Heart right ventricle (tissue), 16 donors: Measurements from ENCODE around the gene EPHB6. TPM values are rescaled to one million over a fixed set of nuclear protein-coding genes. Genes with fewer than 3 reads are reported as not detected.

ENCODE experiments used
- ATAC-seq, 8 donors: fragments of 200-7000 bp; cut with Tn5 transposase; one replicate each; pipeline ENCODE4 v1.9.1; 2020; ENCODE audit warnings: mild to moderate bottlenecking in 8 of 8, moderate library complexity in 8 of 8, moderate number of reproducible peaks in 1 of 8
- DNase-seq, 2 donors: peaks; one replicate each; pipeline ENCODE4 v3.0.0-alpha.2; 2020
- H3K27ac ChIP-seq, 10 donors: fragments of 200-600 bp; sonication (generic) in 2 of 10; one replicate each; pipeline versions ENCODE4 v1.5.0 to v1.8.0; 2020 to 2022; ENCODE audit warnings: mild to moderate bottlenecking in 3 of 10
- H3K27me3 ChIP-seq, 7 donors: fragments of 200-600 bp; one replicate each; pipeline ENCODE4 v1.8.0; 2021 to 2022; ENCODE audit warnings: mild to moderate bottlenecking in 2 of 7
- H3K36me3 ChIP-seq, 9 donors: fragments of 200-600 bp; sonication (generic) in 1 of 9; one replicate each; pipeline versions ENCODE4 v1.5.0 to v1.8.0; 2020 to 2022; ENCODE audit warnings: mild to moderate bottlenecking in 2 of 9
- H3K4me1 ChIP-seq, 9 donors: fragments of 200-600 bp; sonication (generic) in 1 of 9; one replicate each; pipeline versions ENCODE4 v1.5.0 to v1.8.0; 2020 to 2022; ENCODE audit warnings: mild to moderate bottlenecking in 4 of 9
- H3K4me3 ChIP-seq, 10 donors: fragments of 200-600 bp; sonication (generic) in 2 of 10; one replicate each; pipeline versions ENCODE4 v1.5.0 to v1.8.0; 2020 to 2022; ENCODE audit warnings: mild to moderate bottlenecking in 7 of 10, moderate library complexity in 2 of 10
- H3K9me3 ChIP-seq, 11 donors: fragments of 200-600 bp in 10 of 11; sonication (generic) in 2 of 11; one replicate each; pipeline versions ENCODE4 v1.5.0 to v1.8.0; 2013 to 2022; ENCODE audit warnings: mild to moderate bottlenecking in 2 of 11, control low read depth in 1 of 11, moderate library complexity in 1 of 11
- WGBS, 2 donors: extraction: QIAGEN DNeasy Blood & Tissue Kit; methylation state at CpG; one replicate each; pipeline ENCODE4 v1.1.7; 2013; ENCODE audit warnings: inconsistent platforms in 1 of 2; 5-methylcytosine and 5-hydroxymethylcytosine counted together
- intact Hi-C, 10 donors: fragments of 100-400 bp; cut with DNase I; formaldehyde crosslinking; loops; one replicate each; pipeline versions ENCODE4 v1.11.1 to v1.14.2; 2022
- polyA plus RNA-seq, 2 donors: library from polyadenylated mRNA; stranded (reverse); fragments of 200-250 nt; gene quantifications; one replicate each; pipeline ENCODE4 v1.2.3, GENCODE V29; 2013
- total RNA-seq, 10 donors: library from RNA; stranded (reverse); fragmentation: NEBNext Ultra II Directional in 3 of 10; extraction: Animal tissue kit (Norgen Biotek cat#: 25700) in 3 of 10; gene quantifications; one replicate each; pipeline versions ENCODE4 v1.2.1 to v1.2.4, GENCODE V29; 2021 to 2023
- TF ChIP-seq, protein P1 (sequence below), 9 donors: fragments of 200-600 bp; sonication (generic) in 2 of 9; IDR thresholded peaks; one replicate each; pipeline versions ENCODE4 v1.5.0 to v1.8.0; 2021 to 2022; ENCODE audit warnings: antibody characterized with exemption in 9 of 9, mild to moderate bottlenecking in 5 of 9, moderate library complexity in 1 of 9
- donor health status: Arrhythmogenic right ventricular cardiomyopathy.
- donor health status: ischemic (EF 13 %, LVEDD 7.1; RV severe dilation, severe dysfunction).
- donor health status: healthy with polysubstance abuse.
- donor health status: DM: no; HTN: yes; CAD: no.
- donor health status: DM: no; HTN: no; CAD: no.
- donor health status: ischemic (EF 25% LVEDD 6.9; RV normal size, moderate dysfunction).
- donor health status: ischemic (EF 25% LVEDD 5.7; RV mildly dilated, moderate dysfunction).
- donor health status: healthy.
- donor health status: DM: yes; HTN: yes; CAD: no.
- donor health status: Ischemic cardiomyopathy.
- donor health status: ischemic (EF 35%, LVEDD 5.7; RV mildly dilated, moderate dysfunction).
- donor health status: nonischemic (EF 11% LVEDD 7.7; RV severe dilation, severe dysfunction).
- donor health status: DM: yes; HTN: yes; CAD: no.
- donor health status: PGD.
- donor health status: ischemic (EF 29% LVEDD 5.4; RV normal size, mild dysfunction).
- donor health status: nonischemic (EF 23%, LVEDD 6.1; RV moderate dilation, normal function).

EPHB6 gene
- total and polyA plus RNA-seq, 12 donors: 0.55 to 14.9 (median 2.6) TPM

DNA sequence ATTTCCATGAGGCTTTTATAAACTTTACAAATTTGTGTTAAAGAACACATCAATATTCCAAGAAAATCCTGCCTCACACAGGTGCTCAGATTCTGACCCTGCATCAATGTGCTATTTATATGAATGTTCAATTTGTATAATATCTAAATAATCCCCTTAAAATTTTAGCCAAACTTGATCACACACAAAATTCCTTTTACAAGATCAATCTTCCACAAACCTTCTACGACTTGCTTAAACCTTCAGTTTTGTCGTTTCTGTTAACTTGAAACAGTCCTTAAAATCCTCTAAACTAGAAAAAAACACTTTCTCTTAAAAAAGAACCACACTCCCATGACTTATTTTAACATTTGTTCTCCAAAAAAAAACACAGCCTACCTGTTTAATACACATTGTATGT is 50.9 kb downstream of the EPHB6 start:
- H3K9me3 ChIP-seq: peaks cover 0 to 13% (median 6%) of the 10 kb centered on the region in 11 donors
- no peaks in the 10 kb centered on the region for H3K36me3 ChIP-seq
- intact Hi-C loops: no loop called here
- H3K4me1 ChIP-seq: peaks cover 0 to 20% (median 0%) of the 10 kb centered on the region in 9 donors
- TF ChIP-seq, protein P1, sequence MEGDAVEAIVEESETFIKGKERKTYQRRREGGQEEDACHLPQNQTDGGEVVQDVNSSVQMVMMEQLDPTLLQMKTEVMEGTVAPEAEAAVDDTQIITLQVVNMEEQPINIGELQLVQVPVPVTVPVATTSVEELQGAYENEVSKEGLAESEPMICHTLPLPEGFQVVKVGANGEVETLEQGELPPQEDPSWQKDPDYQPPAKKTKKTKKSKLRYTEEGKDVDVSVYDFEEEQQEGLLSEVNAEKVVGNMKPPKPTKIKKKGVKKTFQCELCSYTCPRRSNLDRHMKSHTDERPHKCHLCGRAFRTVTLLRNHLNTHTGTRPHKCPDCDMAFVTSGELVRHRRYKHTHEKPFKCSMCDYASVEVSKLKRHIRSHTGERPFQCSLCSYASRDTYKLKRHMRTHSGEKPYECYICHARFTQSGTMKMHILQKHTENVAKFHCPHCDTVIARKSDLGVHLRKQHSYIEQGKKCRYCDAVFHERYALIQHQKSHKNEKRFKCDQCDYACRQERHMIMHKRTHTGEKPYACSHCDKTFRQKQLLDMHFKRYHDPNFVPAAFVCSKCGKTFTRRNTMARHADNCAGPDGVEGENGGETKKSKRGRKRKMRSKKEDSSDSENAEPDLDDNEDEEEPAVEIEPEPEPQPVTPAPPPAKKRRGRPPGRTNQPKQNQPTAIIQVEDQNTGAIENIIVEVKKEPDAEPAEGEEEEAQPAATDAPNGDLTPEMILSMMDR (IDR thresholded peaks at IDR 0.05): no peak
- ATAC-seq (no peak), DNase-seq (no peak)
- peaks cover 0 to 19% (median 0%) of the 10 kb centered on the region in 7 donors for H3K27me3 ChIP-seq
- 74 to 82% methylated on average over 2 of the region's 2 CpGs for WGBS, 2 donors
- H3K4me3 ChIP-seq: no peak overlapping the region
- no peak overlapping the region for H3K27ac ChIP-seq

GRCh38 chr7:142906643-142907042 is 51.8 kb downstream of the EPHB6 start:
- no peak overlapping the region for H3K4me3 ChIP-seq
- DNase-seq (no peak), ATAC-seq (no peak)
- WGBS, 2 donors: 72 to 91% methylated on average over 2 of the region's 2 CpGs
- H3K27ac ChIP-seq: no peak overlapping the region
- TF ChIP-seq, protein P1 (IDR thresholded peaks at IDR 0.05): no peak
- H3K27me3 ChIP-seq: peaks cover 0 to 25% (median 0%) of the 10 kb centered on the region in 7 donors
- peaks cover 0 to 13% (median 6%) of the 10 kb centered on the region in 11 donors for H3K9me3 ChIP-seq
- H3K4me1 ChIP-seq: peaks cover 0 to 21% (median 0%) of the 10 kb centered on the region in 9 donors
- intact Hi-C loops: no loop called here
- no peaks in the 10 kb centered on the region for H3K36me3 ChIP-seq

- Histone ChIP-seq H3K4me3 (no peak overlapping the region), H3K9me3 (peaks cover 0 to 13% (median 6%) of the 10 kb centered on the region in 11 donors), H3K27me3 (peaks cover 0 to 25% (median 0%) of the 10 kb centered on the region in 7 donors), H3K4me1 (peaks cover 0 to 21% (median 0%) of the 10 kb centered on the region in 9 donors), H3K36me3 (no peaks in the 10 kb centered on the region), H3K27ac (no peak overlapping the region)
- intact Hi-C loops: no loop called here
- TF ChIP-seq, protein P1 (IDR thresholded peaks at IDR 0.05): no peak
- DNase-seq (no peak), ATAC-seq (peak in 1 of 8 donors; percentile 41)
- WGBS, 2 donors: 79 to 81% methylated on average over 11 of the region's 11 CpGs
Observed at GRCh38 chr7:142908290-142908689, 53.4 kb downstream of the EPHB6 start.

DNA sequence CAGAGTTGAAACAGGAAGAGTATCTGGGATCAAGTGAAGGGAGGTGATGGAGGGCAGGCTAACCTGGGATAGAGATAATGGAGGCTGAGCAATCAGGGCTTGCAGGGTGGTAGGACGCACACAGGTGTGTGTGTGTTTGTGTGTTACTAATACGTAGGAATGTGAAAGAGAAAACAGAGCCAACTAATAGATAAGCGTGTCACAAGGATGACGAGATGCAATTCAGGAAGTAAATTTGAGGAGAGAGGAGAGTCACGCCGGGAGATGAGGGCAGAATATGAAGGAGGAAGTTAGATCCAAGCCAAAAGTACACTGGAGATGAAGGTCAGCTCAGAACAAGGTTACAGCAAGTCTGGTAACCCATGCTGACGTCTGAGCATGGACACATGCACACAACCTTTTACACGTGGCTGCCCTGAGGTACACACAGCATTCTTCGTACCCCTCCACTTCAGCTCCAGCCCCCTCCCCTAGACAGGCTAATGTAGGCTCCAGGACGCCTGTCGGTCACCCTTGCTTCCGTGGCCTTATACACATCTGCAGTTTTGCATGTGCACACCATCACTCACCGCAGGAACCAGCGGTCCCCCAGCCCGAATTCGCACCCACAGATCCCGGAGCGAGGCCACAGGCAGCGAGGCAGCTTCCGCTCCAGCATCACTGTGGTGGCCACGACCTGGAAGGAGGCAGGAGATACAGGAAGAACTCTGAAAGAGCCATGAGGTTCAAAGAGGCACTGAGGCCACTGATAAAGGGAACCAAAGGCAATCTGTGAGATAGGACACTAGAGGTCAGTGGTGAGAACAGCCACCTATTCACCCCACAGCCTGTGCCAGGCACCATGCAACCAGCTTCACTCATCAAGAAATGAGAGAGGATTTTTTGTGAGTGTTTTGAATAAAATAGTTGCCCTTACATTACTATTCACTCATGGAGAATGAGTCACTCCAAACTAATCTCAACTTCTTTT is 54.3 kb downstream of the EPHB6 start:
- WGBS, 2 donors: 65 to 66% methylated on average over 21 of the region's 21 CpGs

More for the DNA sequence above, 54.3 kb downstream of the EPHB6 start:
- DNase-seq: no peak
- peak overlapping the region in 1 of 10 donors; percentile 26 for H3K27ac ChIP-seq
- H3K36me3 ChIP-seq: no peaks in the 10 kb centered on the region
- TF ChIP-seq, protein P1 (IDR thresholded peaks at IDR 0.05): peak in 3 of 9 donors; percentile 6 to 44 (median 13)
- H3K4me1 ChIP-seq: peaks cover 0 to 21% (median 0%) of the 10 kb centered on the region in 9 donors
- intact Hi-C loops: no loop called here
- peak in 1 of 8 donors; percentile 24 for ATAC-seq
- H3K27me3 ChIP-seq: peaks cover 0 to 25% (median 0%) of the 10 kb centered on the region in 7 donors
- peaks cover 0 to 8% (median 3%) of the 10 kb centered on the region in 11 donors for H3K9me3 ChIP-seq
- H3K4me3 ChIP-seq: no peak overlapping the region
